HG03108 (cell line): Measurements from ENCODE around the gene ADAD1.
"Not testable (repeated sequence)": the region's sequence is repeated elsewhere in the genome, so short reads cannot be mapped to it uniquely, and the experiment has no call there.

Experiments
- ATAC-seq: cut with Tn5 transposase; IDR thresholded peaks from one replicate; pipeline ENCODE4 v1.9.1; 2021; ENCODE audit warnings: moderate library complexity; ENCODE audit not compliant: unreplicated experiment

Gene ADAD1

DNA sequence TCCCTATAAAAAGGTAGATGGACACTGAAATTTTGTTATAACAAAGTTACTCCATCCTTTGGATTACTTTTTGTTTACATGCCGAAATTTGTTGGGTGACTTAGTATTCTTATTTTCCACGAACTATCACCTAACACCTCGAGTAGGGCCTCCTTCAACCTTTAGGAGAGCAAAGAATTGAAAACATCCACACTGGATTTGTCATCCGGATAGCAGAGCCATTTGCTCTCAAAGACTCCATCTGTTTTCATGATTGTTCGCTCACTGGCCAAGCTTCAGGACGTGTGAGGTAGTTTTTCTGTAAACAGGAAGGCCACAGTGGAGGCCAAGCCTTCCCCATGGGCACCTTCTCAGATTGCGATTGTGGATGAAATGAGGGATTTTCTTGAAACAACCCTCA lies at the start of gene ADAD1:
TSS of gene ADAD1 (plus strand) at position 301 of the 400 bp plus-strand sequence. CDS start 1,059 bp downstream, outside the sequence.
- no peak for ATAC-seq

DNA sequence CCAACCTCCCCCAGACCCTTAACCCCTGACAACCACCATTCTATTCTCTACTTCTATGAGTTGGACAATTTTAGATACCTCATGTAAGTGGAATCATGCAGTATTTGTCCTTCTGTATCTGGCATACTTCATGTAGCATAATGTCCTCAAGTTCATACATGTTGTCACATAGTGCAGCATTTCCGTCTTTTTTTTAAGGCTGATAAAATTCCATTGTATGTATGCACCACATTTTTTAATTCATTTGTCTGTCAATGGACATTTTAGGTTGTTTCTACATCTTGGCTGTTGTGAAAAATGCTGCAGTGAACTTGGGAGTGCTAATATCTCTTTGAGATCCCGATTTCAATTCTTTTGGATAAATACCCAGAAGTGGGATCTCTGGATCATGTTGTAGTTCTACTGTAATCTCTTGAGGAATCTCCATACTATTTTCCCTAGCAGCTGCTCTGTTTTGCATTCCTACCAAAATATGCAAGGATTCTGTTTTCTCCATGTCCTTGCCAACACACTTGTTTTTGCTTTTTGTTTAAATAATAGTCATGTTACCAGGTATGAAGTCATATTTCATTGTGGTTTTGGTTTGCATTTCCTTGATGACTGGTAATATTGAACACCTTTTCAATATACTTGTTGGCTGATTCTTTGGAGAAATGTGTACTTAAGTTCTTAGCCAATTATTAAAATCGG lies 48.8 kb upstream of the ADAD1 start:
- no peak for ATAC-seq

DNA sequence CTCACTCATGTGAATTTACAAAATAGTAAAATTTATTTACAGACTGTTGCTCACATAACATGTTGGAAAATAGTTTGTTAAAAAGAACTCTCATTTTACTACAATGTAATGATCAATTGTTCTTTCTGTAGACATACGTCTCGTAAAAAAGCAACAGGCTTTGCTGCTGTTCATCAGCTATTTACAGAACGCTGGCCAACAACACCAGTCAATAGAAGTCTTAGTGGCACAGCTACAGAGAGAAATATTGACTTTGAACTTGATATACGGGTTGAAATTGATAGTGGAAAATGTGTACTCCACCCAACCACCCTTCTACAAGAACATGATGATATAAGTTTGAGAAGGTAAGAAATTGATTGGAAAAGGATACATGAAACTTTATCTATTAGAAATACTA lies 47.6 kb upstream of the ADAD1 start:
- no peak for ATAC-seq

DNA sequence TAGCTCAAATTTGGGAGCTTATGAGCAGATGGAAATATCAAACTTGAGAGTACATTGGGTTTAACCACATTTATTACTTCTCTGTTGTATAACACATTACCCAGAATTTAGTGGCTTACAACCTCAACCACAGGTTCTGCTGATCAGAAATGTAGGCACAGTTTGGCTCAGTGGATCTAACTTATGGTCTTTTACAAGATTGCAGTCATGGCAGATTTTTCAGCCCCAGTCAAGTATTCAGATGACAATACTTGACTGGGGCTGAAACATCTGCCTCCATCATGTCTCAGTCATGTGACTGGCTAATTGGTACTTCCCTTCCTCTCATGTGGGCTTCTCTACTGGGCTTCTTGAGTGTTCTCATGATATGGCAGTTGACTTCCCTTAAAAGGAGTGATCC lies 44.0 kb upstream of the ADAD1 start:
- ATAC-seq: no peak

DNA sequence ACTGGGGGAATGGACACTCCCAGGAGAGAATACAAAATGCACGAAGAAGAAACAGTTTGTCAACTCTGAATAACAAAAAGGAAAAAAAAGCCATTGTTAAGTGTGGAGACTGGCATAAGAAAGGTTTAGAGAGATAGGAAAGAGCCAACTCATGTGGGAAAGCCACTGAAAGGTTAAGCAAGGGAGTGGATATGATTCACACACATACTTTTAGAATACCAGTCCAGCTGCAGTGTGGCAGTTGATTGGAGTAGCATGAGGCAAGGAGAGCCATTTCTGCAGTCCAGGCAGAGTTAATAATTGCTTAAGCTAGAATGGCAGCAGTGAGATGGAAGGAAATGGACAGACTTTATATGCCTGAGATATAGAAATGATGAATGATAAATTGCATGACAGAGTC lies 36.9 kb upstream of the ADAD1 start:
- ATAC-seq: no peak

DNA sequence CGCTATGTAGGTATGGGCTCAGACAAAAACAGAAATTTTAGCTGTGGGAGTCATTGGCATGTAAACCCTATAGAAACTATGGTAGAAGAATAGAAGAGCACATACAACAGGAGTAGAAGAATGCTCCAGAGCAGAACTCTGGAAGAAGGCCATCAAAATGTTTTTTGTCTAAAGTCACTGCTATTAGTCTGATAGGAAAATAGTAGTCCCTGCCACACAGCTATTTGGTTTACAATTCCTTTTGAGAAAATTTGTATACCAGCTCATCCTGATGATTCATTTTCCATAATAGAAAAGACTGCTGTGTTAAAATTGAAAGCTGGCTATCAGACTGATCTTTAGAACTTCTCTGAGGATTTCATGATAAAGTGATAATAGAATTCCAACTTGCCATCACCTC lies 32.8 kb upstream of the ADAD1 start:
- no peak for ATAC-seq

DNA sequence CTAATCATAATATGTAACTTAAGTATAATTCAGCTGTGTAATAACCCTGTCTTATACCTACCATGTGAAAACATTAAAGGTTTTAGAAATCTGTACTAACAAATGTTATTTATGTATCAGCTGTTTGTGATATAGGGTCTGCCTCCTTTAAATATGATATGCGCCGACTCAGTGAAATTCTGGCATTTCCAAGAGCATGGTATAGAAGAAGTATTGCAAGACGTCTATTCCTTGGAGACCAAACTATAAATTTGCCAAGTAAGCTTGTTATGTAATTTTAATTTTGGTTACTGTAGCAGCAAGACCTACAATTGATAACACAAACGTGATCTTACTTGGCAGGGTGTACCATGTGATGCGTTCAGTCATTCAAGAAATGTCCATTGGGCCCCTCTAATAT lies 32.3 kb upstream of the ADAD1 start:
- ATAC-seq: no peak

DNA sequence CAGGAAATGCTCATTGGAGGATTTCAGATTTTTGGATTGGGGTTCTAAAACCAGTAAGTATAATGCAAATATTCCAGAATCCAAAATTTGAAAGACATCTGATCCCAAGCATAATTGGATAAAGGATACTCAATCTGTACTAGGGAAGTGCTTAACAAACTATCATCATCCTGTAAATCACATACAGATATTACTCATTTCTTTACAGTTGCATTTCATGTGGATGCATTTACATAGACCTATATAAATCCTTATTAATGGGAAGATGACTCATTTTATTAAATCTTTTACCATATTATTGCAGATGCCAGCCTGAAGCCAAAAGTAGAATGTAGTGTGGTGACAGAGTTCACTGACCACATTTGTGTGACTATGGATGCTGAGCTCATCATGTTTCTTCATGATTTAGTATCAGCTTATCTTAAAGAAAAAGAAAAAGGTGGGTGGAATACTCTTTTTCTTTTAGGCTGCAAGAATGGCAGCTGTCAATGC lies 22.4 kb upstream of the ADAD1 start:
- ATAC-seq: no peak

DNA sequence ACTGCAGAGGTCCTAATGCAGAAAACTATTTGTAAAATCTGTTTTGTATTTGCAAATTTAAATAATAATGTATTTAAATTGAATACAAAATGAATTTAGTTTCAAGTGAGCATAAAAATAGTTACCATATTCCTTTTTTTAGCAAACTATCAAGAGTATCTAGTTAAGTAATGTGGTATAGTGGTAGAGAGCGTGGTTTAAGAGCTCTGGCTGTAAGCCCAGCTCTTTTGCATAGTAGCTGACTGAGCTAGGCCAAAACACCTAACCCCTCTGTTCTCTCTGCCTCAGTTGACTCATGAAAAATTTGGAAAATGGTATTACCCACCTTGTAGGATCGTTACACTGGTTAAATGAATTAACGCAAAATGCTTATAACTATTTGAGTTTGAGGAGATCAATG lies 18.1 kb upstream of the ADAD1 start:
- no peak for ATAC-seq

DNA sequence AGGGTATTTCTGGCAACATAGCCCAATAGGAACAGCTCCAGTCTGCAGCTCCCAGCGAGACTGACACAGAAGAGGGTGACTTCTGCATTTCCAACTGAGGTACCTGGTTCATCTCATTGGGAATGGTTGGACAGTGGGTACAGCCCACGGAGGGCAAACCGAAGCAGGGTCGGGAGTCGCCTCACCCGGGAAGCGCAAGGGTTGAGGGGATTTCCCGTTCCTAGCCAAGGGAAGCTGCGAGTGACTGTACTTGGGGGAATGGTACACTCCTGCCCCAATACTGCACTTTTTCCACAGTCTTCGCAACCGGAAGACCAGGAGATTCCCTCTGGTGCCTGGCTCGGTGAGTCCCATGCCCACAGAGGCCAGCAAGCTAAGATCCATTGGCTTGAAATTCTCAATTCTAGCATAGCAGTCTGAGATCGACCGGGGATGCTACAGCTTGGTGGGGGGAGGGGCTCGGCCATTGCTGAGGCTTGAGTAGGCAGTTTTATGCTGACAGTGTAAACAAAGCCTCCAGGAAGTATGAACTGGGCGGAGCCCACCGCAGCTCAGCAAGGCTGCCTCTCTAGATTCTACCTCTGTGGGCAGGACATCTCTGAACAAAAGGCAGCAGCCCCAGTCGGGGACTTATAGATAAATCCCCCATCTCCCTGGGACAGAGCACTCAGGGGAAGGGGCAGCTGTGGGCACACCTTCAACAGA lies 14.0 kb upstream of the ADAD1 start:
- ATAC-seq: no peak

DNA sequence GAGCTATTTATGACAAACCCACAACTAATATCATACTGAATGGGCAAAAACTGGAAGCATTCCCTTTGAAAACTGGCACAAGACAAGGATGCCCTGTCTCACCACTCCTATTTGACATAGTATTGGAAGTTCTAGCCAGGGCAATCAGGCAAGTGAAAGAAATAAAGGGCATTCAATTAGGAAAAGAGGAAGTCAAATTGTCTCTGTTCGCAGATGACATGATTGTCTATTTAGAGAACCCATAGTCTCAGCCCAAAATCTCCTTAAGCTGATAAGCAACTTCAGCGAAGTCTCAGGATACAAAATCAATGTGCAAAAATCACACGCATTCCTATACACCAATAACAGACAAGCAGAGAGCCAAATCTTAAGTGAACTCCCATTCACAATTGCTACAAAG lies 10.0 kb upstream of the ADAD1 start:
- not testable (repeated sequence) for ATAC-seq

DNA sequence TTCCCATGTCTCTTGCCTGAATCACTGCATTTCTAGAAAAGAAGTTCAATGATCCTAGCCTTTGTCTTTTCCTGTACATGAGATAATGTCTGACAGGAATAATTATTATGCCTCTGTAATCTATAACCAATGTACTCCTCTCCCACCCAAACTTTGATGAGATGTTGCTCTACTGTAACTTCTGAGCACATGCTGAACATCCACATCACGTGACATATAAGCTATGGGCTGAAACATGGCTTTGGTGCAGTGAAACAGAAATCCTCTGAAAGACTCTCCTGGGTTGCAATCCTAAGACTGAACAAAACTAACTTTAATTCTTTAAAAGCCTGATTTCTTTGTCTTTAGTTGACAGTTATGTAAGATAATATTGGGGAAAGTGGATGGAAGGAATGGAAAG lies 1.5 kb upstream of the ADAD1 start:
- ATAC-seq: no peak

DNA sequence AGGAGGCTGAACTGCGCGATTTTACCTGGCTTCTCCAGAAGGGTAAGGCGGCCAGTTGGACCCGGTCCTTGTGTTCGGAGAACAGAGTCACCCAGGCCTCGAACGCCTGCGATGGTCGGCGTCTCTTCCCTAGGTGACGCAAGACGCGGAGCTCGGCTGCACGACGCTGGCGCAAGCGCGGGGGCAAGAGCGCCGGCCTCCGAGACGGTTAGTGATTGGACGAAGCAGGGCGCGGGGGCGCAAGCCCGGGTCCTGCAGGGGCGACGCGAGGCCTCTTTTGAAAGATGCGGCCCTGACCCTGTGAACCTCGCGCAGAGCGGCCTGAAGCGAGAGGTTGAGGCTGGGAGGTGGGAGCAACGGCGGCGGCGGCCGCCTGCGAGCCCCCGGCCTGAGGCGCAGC lies 428 bp downstream of the ADAD1 start:
- ATAC-seq: no peak

DNA sequence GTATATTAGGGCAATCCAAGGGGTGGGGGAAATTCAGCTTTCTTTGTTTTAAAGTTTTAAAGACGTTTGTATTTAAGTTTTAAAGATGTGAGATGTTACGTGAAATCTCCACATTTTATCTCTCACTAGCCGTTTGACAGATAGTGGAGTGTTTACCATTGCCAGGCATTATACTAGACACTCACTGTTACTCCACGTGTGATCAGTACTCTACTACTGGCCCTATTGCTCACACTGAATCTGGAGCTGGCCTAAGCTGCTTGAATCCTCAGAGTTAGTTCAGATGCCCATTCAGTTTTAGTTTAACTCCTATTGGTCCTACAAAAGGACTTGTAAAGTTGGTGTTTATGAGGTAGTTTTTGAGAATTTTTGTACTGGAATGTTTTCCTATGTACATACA lies 4.5 kb downstream of the ADAD1 start:
- ATAC-seq: no peak

DNA sequence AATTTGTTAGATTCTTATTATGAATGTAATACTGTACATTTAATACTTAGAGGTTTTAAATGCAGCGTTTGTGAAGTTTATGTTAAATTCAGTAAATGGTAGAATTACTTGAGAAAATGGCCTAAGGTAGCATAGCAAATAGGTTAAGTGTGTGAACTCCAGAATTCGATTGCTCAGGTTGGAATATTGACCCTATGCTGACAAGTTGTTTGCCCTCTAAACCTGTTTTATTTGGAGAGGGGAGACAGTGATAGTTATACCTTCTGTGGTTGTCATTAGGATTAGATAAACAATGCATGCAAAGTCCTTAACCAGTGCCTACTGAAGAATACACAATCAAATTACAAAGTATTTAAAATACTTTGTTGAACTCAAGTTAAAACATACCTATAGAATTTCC lies 5.4 kb downstream of the ADAD1 start:
- ATAC-seq: no peak

DNA sequence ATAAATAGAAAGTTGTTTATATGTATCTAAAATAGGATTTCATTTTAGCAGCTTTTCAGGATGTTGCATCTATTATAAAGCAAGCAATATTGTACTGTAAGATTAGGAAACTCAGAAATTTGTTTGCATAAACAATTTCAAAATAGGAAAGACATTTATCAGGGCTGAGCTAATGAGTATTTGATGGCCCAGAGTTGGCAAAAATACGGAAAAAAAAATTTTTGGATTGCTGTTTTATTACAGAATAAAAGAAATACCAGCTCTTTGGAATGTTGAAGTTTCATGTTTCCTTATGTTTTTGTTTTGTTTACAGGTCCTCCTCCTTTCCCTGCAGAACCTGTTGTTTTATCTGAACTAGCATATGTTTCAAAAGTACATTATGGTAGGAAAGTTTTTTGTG lies 14.5 kb downstream of the ADAD1 start:
- no peak for ATAC-seq

DNA sequence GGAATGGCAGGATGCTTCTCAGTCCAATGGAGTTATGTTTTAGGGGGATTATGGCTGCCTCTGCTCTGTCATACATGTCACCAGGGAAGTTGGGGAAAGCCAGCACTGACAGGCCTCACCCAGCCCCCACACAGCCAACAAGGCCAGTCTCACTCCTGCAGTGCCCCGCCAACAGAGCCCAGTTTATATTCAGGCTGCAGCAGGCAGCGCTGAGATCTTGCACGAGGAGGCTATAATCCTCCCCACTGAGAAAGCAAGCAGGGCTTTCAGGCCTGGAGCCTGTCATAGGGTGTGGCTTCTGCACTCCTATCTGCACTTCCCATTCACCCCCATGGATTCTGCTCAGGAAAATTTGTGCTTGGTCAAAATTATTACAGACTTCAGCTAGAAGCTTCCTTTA lies 25.1 kb downstream of the ADAD1 start:
- no peak for ATAC-seq

DNA sequence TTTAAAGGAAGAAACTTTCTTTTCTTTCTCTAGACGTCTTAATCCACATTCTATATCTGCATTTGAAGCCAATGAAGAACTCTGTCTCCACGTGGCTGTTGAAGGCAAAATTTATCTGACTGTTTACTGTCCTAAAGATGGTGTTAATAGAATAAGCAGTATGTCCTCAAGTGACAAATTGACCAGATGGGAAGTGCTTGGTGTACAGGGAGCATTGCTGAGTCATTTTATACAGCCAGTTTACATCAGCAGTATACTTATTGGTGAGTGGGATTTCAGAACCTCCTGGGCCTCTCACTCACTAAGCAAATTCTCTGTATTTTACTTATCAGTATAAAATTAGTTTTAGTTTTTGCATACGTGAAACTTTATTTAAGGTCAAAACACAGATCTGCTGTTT lies 33.7 kb downstream of the ADAD1 start:
- no peak for ATAC-seq

DNA sequence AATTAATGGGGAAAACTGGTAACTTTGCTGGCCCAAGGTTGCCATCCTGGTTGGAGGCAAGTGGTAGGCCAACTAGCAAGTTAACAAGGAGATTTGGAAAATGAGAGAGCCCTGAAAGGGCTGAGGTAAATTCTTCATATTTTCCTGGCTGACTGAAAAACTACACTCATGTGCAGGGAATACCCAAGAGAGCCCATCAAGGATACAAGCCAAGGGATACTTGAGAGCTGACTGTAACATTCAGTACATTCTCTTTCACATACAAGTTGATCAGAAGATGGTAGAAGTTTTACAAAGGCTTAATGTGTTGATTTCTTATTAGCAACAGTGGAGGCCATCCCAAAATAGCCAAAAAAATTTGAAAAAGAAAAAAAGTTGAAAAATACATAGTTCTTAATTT lies 44.4 kb downstream of the ADAD1 start:
- ATAC-seq: no peak

DNA sequence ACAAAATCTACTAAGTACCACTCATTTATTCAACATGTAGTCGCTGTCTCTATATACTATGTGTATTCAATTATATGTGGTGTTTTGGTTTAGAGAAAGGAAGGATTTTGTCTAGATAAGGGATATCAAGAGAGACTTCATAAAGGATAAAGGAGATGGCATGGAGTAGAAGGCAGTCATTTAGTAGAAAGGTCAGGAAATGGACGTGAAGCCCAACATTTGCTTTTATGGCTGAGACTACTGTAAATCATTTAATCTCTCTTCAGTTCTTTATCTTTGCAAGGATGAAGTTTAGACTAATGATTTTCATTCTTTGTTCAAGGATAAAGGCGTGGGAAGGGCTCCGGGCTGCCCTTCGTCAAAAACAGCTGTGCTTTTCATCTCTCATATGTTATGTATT lies 52.5 kb downstream of the ADAD1 start:
- ATAC-seq: no peak

DNA sequence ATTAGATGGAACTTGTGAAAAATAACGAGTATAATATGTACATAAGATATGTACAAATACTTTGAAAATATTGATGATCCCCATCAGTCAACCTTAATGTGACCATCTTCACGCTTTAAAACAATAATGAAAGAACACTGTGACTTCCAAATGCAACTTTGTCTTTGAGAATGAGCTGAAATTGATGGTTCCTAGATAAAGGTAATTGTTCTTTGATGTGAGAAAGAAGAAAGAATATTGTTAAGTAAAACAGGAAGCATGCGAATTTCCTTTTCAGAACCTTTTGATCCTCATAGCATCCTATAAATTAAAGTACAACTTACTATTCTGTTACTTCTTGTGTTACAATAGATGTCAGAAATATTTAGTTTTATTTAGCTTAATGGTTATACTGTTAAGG lies 55.5 kb downstream of the ADAD1 start:
- ATAC-seq: no peak

DNA sequence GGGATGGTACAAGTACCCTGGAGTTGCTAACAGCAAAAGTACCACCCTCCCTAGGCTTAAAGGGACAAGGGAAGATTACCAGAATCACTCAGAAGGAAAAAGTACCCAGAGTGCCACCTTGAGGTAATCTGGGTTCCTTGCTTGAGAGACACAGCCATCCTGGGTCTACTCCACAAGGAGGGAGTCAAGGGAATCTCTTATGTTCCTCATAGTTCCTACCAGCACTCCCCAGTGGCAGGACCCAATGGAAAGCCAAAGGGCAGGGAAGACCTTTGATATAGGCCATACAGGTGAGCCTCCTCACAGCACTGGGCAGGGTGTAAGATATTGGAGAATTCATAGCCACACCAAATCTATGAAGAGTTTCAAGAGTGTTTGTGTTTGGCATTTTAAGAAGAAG lies 72.0 kb downstream of the ADAD1 start:
- ATAC-seq: no peak
